Activated naive CD4-positive, alpha-beta T cell treated with anti-CD3 and anti-CD28 coated beads for 36 hours (primary cell): ENCODE measurements around the gene SCAMP2. TPM values are rescaled to one million over a fixed set of nuclear protein-coding genes. Genes with fewer than 3 reads are reported as not detected.

Experiments
- CTCF ChIA-PET: fragments of 350-600 bp; sonication (Branson Sonifier 250); formaldehyde crosslinking; loops from one replicate; lab custom pipeline; 2021; ENCODE audit warnings: antibody characterized with exemption; lab: Charles Lee
- DNase-seq: peaks from one replicate; pipeline ENCODE4 v3.0.0-alpha.2; 2020
- H3K27ac Mint-ChIP-seq: one replicate; pipeline ENCODE4 v1.8.0; 2021; ENCODE audit warnings: mild to moderate bottlenecking, mixed read lengths
- H3K27me3 Mint-ChIP-seq: one replicate; pipeline ENCODE4 v1.8.0; 2021; ENCODE audit warnings: low read depth, mixed read lengths
- H3K36me3 Mint-ChIP-seq: one replicate; pipeline ENCODE4 v1.8.0; 2021; ENCODE audit warnings: low read depth, mixed read lengths
- H3K4me1 Mint-ChIP-seq: one replicate; pipeline ENCODE4 v1.8.0; 2021; ENCODE audit warnings: low read depth, mixed read lengths
- H3K4me3 Mint-ChIP-seq: one replicate; pipeline ENCODE4 v1.8.0; 2021; ENCODE audit warnings: mild to moderate bottlenecking, moderate library complexity, mixed read lengths
- H3K9me3 Mint-ChIP-seq: one replicate; pipeline ENCODE4 v1.8.0; 2021; ENCODE audit warnings: mixed read lengths
- intact Hi-C: fragments of 100-400 bp; cut with micrococcal nuclease; formaldehyde crosslinking; loops from one replicate; pipeline ENCODE4 v1.15.1; 2023
- total RNA-seq, 2 experiments: library from RNA; stranded (reverse); gene quantifications; one replicate each; pipeline ENCODE4 v1.2.3, GENCODE V29; 2021

Gene SCAMP2
- total RNA-seq, 2 experiments from 2014 or later: 60.6 TPM

GRCh38 chr15:74843445-74843828 lies 29.7 kb downstream of the SCAMP2 start:
- CTCF ChIA-PET: interaction anchor here (1.4 to 1.9 kb wide), 5 partner anchors 10 to 74 kb away, joined by 3 to 13 read pairs (median 10); no protein-coding TSS in a partner anchor
- Mint-ChIP-seq H3K4me3 (peak overlapping the region; percentile 85), H3K27me3 (no peaks in the 10 kb centered on the region), H3K9me3 (no peaks in the 10 kb centered on the region), H3K4me1 (peaks cover 44% of the 10 kb centered on the region), H3K27ac (peak overlapping the region; percentile 89), H3K36me3 (peaks cover 15% of the 10 kb centered on the region)
- DNase-seq: no peak
- intact Hi-C loops: loop anchor here (1.0 to 10.0 kb wide), 9 partner anchors 30 to 379 kb away; partner anchors contain the start of genes CLK3, COX5A, EDC3 and FAM219B

- Mint-ChIP-seq H3K4me3 (peak within 1 kb of the TSS; percentile 86), H3K36me3 (peaks cover 15% of the 10 kb centered on the region), H3K9me3 (no peaks in the 10 kb centered on the region), H3K4me1 (peaks cover 44% of the 10 kb centered on the region), H3K27ac (peak within 1 kb of the TSS; percentile 89), H3K27me3 (no peaks in the 10 kb centered on the region)
- intact Hi-C loops: loop anchor here (1.0 to 10.0 kb wide), 9 partner anchors 30 to 378 kb away; partner anchors contain the start of genes CLK3, COX5A, EDC3 and FAM219B
- DNase-seq: peak; percentile 93
- CTCF ChIA-PET: interaction anchor here (0.6 to 1.9 kb wide), 6 partner anchors 10 to 265 kb away, joined by 3 to 13 read pairs (median 8); no protein-coding TSS in a partner anchor
These were observed 30.4 kb downstream of the SCAMP2 start, which contains the start of gene ULK3 for GRCh38 chr15:74842581-74843444. Gene ULK3 (minus strand): TSS chr15:74843156. CDS start chr15:74843105, 51 bp downstream.

- peaks cover 44% of the 10 kb centered on the region for H3K4me1 Mint-ChIP-seq
- H3K27ac Mint-ChIP-seq: no peak overlapping the region
- CTCF ChIA-PET: interaction anchor here (0.6 to 1.9 kb wide), 5 partner anchors 9 to 264 kb away, joined by 3 to 13 read pairs (median 7); no protein-coding TSS in a partner anchor
- intact Hi-C loops: loop anchor here (2.0 to 10.0 kb wide), 5 partner anchors 61 to 377 kb away; partner anchors contain the start of genes CLK3, EDC3 and UBL7
- peak overlapping the region; percentile 86 for H3K4me3 Mint-ChIP-seq
- H3K36me3 Mint-ChIP-seq: peaks cover 10% of the 10 kb centered on the region
- H3K27me3 Mint-ChIP-seq: no peaks in the 10 kb centered on the region
- DNase-seq: no peak
- H3K9me3 Mint-ChIP-seq: no peaks in the 10 kb centered on the region
These were observed 31.2 kb downstream of the SCAMP2 start for GRCh38 chr15:74841891-74842373.

GRCh38 chr15:74840851-74841775 lies 32.1 kb downstream of the SCAMP2 start:
- intact Hi-C loops: loop anchor here (5.0 to 10.0 kb wide), 2 partner anchors 144 to 376 kb away; partner anchors contain the start of genes EDC3 and UBL7
- peak overlapping the region; percentile 14 for H3K4me3 Mint-ChIP-seq
- peaks cover 42% of the 10 kb centered on the region for H3K4me1 Mint-ChIP-seq
- H3K36me3 Mint-ChIP-seq: peaks cover 8% of the 10 kb centered on the region
- DNase-seq: no peak
- H3K27ac Mint-ChIP-seq: no peak overlapping the region
- H3K9me3 Mint-ChIP-seq: no peaks in the 10 kb centered on the region
- CTCF ChIA-PET: interaction anchor here (0.5 to 1.7 kb wide), 3 partner anchors 54 to 81 kb away, joined by 4 to 7 read pairs (median 6); no protein-coding TSS in a partner anchor
- H3K27me3 Mint-ChIP-seq: no peaks in the 10 kb centered on the region

- peaks cover 32% of the 10 kb centered on the region for H3K4me1 Mint-ChIP-seq
- H3K36me3 Mint-ChIP-seq: peaks cover 12% of the 10 kb centered on the region
- no peak for DNase-seq
- no peak overlapping the region for H3K27ac Mint-ChIP-seq
- CTCF ChIA-PET: interaction anchor here (0.6 to 3.9 kb wide), 3 partner anchors 33 to 69 kb away, joined by 3 to 35 read pairs (median 6); no protein-coding TSS in a partner anchor
- H3K27me3 Mint-ChIP-seq: no peaks in the 10 kb centered on the region
- H3K9me3 Mint-ChIP-seq: no peaks in the 10 kb centered on the region
- intact Hi-C loops: loop anchor here (5.0 to 10.0 kb wide), 2 partner anchors 142 to 375 kb away; partner anchors contain the start of genes EDC3 and UBL7
- no peak overlapping the region for H3K4me3 Mint-ChIP-seq
These were observed 33.4 kb downstream of the SCAMP2 start for GRCh38 chr15:74839526-74840395.

GRCh38 chr15:74838746-74839525 lies 34.2 kb downstream of the SCAMP2 start:
- Mint-ChIP-seq H3K4me3 (no peak overlapping the region), H3K9me3 (no peaks in the 10 kb centered on the region), H3K27me3 (no peaks in the 10 kb centered on the region), H3K36me3 (peaks cover 12% of the 10 kb centered on the region), H3K27ac (no peak overlapping the region), H3K4me1 (peaks cover 23% of the 10 kb centered on the region)
- CTCF ChIA-PET: interaction anchor here (3.9 kb wide), 1 partner anchor 69 kb away, joined by 35 read pairs; no protein-coding TSS in a partner anchor
- no peak for DNase-seq
- intact Hi-C loops: no loop called here

GRCh38 chr15:74838137-74838516 lies 35.0 kb downstream of the SCAMP2 start:
- H3K36me3 Mint-ChIP-seq: peaks cover 12% of the 10 kb centered on the region
- no peak overlapping the region for H3K4me3 Mint-ChIP-seq
- no peaks in the 10 kb centered on the region for H3K27me3 Mint-ChIP-seq
- no peaks in the 10 kb centered on the region for H3K9me3 Mint-ChIP-seq
- no peak overlapping the region for H3K27ac Mint-ChIP-seq
- intact Hi-C loops: no loop called here
- CTCF ChIA-PET: interaction anchor here (0.9 to 3.9 kb wide), 3 partner anchors 19 to 68 kb away, joined by 3 to 35 read pairs (median 3); no protein-coding TSS in a partner anchor
- H3K4me1 Mint-ChIP-seq: peaks cover 21% of the 10 kb centered on the region
- DNase-seq: no peak

GRCh38 chr15:74837482-74838136 lies 35.6 kb downstream of the SCAMP2 start:
- Mint-ChIP-seq H3K9me3 (no peaks in the 10 kb centered on the region), H3K36me3 (peaks cover 12% of the 10 kb centered on the region), H3K4me3 (no peak overlapping the region), H3K4me1 (peaks cover 21% of the 10 kb centered on the region), H3K27me3 (no peaks in the 10 kb centered on the region), H3K27ac (no peak overlapping the region)
- CTCF ChIA-PET: interaction anchor here (0.8 to 3.9 kb wide), 4 partner anchors 14 to 67 kb away, joined by 3 to 35 read pairs (median 3); no protein-coding TSS in a partner anchor
- intact Hi-C loops: no loop called here
- no peak for DNase-seq

- intact Hi-C loops: no loop called here
- Mint-ChIP-seq H3K4me1 (peaks cover 13% of the 10 kb centered on the region), H3K4me3 (no peak overlapping the region), H3K9me3 (no peaks in the 10 kb centered on the region), H3K27ac (no peak overlapping the region), H3K27me3 (no peaks in the 10 kb centered on the region), H3K36me3 (peaks cover 12% of the 10 kb centered on the region)
- DNase-seq: no peak
- CTCF ChIA-PET: interaction anchor here (0.8 to 3.9 kb wide), 5 partner anchors 13 to 66 kb away, joined by 3 to 35 read pairs (median 3); no protein-coding TSS in a partner anchor
These were observed 36.3 kb downstream of the SCAMP2 start for GRCh38 chr15:74836846-74837245.
